Measurements from ENCODE around the gene HSBP1L1. TPM values are rescaled to one million over a fixed set of nuclear protein-coding genes. Genes with fewer than 3 reads are reported as not detected.

Gene HSBP1L1
- total RNA-seq, 4 donors from 2014 or later: 10.4 to 26.3 (median 19.4) TPM

GRCh38 chr18:79926306-79926705 is 38.1 kb upstream of the HSBP1L1 start:
- TF ChIP-seq CTCF (IDR thresholded peaks at IDR 0.05; ENCODE audit: low read depth): no peak

GRCh38 chr18:79926715-79927606 is 37.5 kb upstream of the HSBP1L1 start:
- no peak for TF ChIP-seq CTCF (IDR thresholded peaks at IDR 0.05; ENCODE audit: low read depth)

- no peak for TF ChIP-seq CTCF (IDR thresholded peaks at IDR 0.05; ENCODE audit: low read depth)
Observed at GRCh38 chr18:79927607-79928562, 36.6 kb upstream of the HSBP1L1 start.

- TF ChIP-seq CTCF (IDR thresholded peaks at IDR 0.05; ENCODE audit: low read depth): no peak
Observed at GRCh38 chr18:79928563-79928960, 35.9 kb upstream of the HSBP1L1 start.

GRCh38 chr18:79930020-79930642 is 34.3 kb upstream of the HSBP1L1 start:
- TF ChIP-seq CTCF (IDR thresholded peaks at IDR 0.05; ENCODE audit: low read depth): no peak

GRCh38 chr18:79931475-79931874 is 33.0 kb upstream of the HSBP1L1 start:
- TF ChIP-seq CTCF (IDR thresholded peaks at IDR 0.05; ENCODE audit: low read depth): no peak
